Tibial nerve (tissue), 4 donors: ENCODE measurements around the gene NEGR1.

Experiments used
- EP300 ChIP-seq, 2 donors: sonication (generic); formaldehyde crosslinking; IDR thresholded peaks; one replicate each; pipeline ENCODE4 v1.6.1; 2017; ENCODE audit warnings: antibody characterized with exemption in 2 of 2, mild to moderate bottlenecking in 1 of 2
- POLR2A ChIP-seq, 2 donors: fragments of 450-650 bp; IDR thresholded peaks; one replicate each; pipeline ENCODE4 v1.6.1; 2017; ENCODE audit warnings: antibody characterized with exemption in 2 of 2, mild to moderate bottlenecking in 2 of 2, moderate library complexity in 2 of 2
- TF ChIP-seq, protein P1 (sequence below), 5 experiments: fragments of 200-600 bp in 3 of 5; fragments of 450-650 bp in 2 of 5; sonication (generic) in 3 of 5; IDR thresholded peaks; one replicate each; pipeline ENCODE4 v1.5.1; 2016 to 2019; ENCODE audit warnings: antibody characterized with exemption in 5 of 5, mild to moderate bottlenecking in 3 of 5, moderate library complexity in 2 of 5

DNA sequence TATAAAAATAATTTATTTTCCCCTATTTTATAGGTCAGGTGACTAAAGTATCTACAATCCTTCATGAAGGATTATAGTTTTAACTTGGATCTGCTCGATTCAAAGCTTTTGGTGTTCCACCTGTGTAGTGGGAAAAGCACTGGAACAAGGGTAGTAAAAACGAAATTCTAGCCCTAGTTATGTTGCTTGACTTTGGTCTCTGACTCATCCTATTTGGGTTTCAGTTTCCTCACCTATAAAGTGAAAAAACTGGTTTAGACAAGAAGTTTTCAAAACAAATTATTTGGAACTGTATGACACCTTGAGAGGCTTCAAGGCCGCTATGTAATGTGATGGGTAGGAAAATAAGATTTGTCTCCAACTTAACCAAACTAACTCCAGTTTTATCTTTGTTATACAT lies 696.3 kb downstream of the NEGR1 start:
- TF ChIP-seq, protein P1, sequence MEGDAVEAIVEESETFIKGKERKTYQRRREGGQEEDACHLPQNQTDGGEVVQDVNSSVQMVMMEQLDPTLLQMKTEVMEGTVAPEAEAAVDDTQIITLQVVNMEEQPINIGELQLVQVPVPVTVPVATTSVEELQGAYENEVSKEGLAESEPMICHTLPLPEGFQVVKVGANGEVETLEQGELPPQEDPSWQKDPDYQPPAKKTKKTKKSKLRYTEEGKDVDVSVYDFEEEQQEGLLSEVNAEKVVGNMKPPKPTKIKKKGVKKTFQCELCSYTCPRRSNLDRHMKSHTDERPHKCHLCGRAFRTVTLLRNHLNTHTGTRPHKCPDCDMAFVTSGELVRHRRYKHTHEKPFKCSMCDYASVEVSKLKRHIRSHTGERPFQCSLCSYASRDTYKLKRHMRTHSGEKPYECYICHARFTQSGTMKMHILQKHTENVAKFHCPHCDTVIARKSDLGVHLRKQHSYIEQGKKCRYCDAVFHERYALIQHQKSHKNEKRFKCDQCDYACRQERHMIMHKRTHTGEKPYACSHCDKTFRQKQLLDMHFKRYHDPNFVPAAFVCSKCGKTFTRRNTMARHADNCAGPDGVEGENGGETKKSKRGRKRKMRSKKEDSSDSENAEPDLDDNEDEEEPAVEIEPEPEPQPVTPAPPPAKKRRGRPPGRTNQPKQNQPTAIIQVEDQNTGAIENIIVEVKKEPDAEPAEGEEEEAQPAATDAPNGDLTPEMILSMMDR (IDR thresholded peaks at IDR 0.05) = no peak
- TF ChIP-seq POLR2A (IDR thresholded peaks at IDR 0.05) = no peak
- no peak for TF ChIP-seq EP300 (IDR thresholded peaks at IDR 0.05)
